GM19023 (cell line): ENCODE results near the gene SLC35G6.
"Not testable (repeated sequence)": the region's sequence is repeated elsewhere in the genome, so short reads cannot be mapped to it uniquely, and the experiment has no call there.

Source experiments
- ATAC-seq: cut with Tn5 transposase; IDR thresholded peaks from one replicate; pipeline ENCODE4 v1.9.1; 2021; ENCODE audit warnings: mild to moderate bottlenecking, moderate library complexity; ENCODE audit not compliant: unreplicated experiment

The SLC35G6 gene

DNA sequence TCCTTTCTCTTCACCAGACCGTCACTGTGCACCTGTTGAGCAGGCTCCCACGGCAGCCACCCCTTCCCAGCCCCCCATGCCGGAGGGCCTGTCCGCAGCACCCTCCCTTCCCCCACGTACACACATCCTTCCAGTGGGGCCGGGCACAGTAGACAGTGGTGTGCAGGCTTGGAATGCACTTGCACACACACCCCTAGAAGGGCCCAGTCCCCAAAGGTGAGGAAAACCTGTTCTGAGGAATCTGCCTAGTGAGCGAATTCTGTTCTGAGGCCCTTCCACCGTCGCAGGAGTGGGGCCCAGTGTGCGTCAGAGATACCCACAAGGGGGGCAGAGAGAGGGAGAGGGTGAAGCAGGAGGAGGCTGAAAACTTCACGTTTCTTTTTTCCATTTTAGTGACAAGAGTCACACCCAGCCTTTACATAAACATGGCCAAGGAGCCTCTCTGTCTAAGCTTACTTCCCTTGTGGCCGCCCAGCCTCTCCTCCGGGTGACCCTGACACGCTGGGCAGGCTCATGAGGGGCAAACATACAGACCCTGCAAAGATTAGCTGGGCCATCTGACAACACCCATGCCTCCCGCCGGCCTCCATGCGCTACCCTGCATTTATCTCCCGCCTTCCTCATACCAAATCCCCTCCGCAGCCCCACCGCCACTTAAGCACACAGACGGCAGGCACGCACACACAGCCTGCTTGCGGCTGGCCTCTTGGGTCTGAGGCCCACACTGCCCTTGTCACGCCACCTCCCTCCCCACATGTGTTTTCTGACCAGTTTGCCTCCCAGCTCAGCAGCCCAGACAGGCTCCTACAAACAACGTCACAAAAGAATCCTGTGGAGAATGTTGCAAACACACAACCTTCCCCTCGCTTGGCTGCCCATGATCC is 3.6 kb upstream of the SLC35G6 start:
- no peak for ATAC-seq

GRCh38 chr17:7478276-7479212 is 2.7 kb upstream of the SLC35G6 start:
- ATAC-seq, result no peak

DNA sequence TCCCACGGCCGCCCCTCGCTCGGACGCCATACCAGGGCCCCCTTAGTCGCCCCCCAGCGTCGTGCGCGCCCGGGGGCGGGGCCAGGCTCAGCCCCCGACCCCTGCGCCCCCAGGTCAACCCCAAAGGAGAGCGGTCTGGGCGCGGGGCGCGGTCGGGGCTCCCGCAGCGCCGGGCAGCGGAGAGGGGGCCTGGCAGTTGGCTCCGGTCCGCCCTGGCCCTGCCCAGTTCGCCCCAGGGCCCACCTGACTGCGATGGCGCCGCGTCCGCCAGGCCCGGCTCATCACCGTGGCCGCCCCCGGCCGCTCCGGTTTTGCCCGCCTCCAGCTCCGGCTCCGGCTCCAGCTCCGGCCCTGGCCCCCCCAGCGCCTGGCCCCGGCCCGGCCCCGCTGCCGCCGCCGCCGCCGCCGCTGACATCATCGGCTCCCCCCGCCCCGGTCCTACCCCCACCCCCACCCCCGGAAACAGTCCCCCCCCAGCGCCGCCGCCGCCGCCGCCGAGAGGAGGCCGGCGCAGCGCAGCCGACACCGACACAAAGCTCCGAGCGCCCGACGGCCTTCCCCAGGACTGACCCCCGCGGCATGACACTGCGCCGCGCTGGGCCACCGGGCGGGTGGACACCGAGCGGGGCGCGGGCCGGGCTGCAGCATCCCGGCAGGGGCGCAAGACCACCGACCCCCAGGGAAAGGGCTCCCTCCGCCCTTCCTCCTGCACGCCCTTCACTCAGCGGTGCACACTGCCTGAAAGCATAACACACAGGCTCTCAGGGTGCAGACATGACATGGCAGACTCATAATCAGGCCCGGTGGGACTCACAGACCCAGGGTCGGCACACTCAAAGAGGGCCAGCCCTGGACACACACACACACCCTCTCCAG is 1.8 kb upstream of the SLC35G6 start, which contains the start of gene ZBTB4:
Gene ZBTB4, minus strand, starts transcription at position 419 of the 876 bp plus-strand sequence. CDS start 12,830 bp downstream, outside the sequence.
- no peak for ATAC-seq

DNA sequence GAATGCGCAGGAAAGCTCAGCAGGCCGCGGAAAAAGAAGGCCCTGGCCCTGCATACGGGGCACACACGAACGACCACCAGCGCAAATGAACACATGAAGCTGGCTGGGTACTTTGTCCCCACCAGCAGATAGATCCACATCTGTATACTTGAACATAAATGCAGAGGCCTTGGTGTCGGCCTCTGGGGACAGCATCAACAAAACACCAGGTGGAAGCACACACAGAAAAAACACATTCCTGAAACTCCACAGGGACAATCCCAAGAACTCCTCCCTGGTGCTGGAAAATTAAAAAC is 1.2 kb upstream of the SLC35G6 start:
- ATAC-seq, result no peak

DNA sequence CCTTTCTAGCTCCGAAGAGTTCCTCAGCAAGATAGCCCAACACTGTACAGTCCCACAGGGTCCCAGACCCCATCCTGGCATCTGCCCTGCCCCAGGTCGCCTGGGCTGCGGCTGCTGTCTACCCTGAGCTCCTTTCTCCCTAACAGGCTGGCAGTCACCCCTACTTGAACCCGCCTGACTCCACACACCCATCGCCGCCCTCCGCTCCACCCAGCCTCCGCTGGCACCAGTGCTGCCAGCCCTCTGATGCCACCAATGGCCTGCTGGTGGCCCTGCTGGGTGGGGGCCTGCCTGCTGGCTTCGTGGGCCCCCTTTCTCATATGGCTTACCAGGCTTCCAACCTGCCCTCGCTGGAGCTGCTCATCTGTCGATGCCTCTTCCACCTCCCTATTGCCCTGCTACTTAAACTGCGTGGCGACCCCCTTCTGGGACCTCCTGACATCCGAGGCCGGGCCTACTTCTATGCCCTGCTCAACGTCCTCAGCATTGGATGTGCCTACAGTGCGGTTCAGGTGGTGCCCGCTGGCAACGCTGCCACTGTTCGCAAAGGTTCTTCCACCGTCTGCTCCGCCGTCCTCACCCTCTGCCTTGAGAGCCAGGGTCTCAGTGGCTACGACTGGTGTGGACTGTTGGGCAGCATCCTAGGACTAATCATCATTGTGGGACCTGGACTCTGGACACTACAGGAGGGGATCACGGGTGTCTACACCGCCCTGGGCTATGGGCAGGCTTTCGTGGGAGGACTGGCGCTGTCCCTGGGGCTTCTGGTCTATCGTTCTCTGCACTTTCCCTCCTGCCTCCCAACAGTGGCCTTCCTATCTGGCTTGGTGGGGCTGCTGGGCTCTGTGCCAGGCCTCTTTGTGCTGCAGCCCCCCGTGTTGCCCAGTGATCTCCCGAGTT is 846 bp downstream of the SLC35G6 start:
- ATAC-seq, result not testable (repeated sequence)

DNA sequence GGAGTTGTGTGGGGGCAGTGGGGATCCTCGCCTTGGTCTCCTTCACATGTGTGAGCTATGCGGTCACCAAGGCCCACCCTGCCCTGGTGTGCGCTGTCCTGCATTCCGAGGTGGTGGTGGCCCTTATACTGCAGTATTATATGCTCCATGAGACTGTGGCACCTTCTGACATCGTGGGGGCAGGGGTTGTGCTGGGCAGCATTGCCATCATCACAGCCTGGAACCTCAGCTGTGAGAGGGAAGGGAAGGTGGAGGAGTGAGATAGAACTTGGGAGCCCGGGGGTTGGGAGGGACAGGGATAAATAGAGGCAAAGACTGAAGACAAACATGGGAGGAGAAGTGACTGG is 1.5 kb downstream of the SLC35G6 start:
- not testable (repeated sequence) for ATAC-seq

- ATAC-seq, result peak; percentile 39
Measured at GRCh38 chr17:7483255-7484066, 2.2 kb downstream of the SLC35G6 start.

GRCh38 chr17:7484067-7484918 is 3.0 kb downstream of the SLC35G6 start, which contains the start of gene POLR2A:
Gene POLR2A (plus strand): TSS chr17:7484366.
- ATAC-seq, result peak; percentile 60

DNA sequence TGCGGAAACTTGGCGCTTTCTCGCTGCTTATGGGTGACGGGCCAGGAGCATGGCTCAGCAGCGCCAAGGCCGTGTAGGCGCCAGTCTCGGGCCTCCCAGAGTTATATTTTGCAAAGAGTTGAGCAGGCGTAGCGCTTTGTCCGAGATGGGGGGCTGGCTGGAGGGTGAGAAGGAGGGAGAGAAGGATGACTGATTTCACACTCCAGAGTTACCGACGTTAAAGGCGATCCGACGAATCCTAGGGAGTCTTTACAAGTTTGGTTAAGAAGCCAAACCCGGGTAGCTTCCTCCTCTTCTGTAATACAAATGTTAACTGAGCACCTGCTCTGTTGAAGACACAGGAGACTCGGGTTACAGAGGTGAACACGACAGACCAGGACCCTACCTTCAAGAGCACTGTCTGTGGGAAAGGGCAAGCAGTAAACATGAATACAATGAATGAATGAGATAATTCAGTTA is 3.7 kb downstream of the SLC35G6 start:
- no peak for ATAC-seq

GRCh38 chr17:7486181-7486580 is 4.9 kb downstream of the SLC35G6 start:
- no peak for ATAC-seq

DNA sequence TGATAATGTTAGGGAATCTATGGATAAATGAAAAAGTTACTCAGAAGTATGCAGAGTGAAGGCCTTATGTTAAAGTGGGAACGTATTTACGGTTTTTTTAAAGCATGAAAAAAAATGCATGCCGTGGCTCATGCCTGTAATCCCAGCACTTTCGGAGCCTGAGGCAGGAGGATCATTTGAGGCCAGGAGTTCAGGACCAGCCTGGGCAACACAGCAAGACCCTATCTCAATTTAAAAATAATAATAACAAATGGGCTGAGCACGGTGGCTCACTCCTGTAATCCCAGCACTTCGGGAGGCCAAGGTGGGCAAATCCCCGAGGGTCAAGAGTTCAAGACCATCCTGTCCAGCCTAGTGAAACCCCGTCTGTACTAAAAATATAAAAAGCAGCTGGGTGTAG is 8.9 kb downstream of the SLC35G6 start:
- no peak for ATAC-seq

DNA sequence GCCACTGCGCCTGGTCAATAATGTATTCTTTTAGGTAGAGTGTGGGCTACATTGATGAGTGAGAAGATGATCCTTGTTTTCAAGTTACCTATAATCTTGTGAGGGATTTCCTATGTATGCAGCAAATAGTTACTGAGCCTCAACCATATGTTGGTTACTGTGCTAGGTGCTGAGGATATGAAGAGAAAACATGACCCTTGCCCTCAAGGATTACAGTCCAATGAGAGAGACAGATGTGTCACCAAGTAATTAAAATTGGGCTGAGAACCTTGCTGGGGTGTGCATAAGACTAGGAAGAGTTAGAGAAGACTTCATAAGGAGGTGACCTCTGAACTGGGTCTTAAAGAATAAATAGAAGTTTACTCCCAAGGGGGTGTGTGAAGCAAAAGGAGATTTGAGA is 10.3 kb downstream of the SLC35G6 start:
- ATAC-seq, result no peak

GRCh38 chr17:7493941-7494340 is 12.7 kb downstream of the SLC35G6 start:
- ATAC-seq, result no peak

DNA sequence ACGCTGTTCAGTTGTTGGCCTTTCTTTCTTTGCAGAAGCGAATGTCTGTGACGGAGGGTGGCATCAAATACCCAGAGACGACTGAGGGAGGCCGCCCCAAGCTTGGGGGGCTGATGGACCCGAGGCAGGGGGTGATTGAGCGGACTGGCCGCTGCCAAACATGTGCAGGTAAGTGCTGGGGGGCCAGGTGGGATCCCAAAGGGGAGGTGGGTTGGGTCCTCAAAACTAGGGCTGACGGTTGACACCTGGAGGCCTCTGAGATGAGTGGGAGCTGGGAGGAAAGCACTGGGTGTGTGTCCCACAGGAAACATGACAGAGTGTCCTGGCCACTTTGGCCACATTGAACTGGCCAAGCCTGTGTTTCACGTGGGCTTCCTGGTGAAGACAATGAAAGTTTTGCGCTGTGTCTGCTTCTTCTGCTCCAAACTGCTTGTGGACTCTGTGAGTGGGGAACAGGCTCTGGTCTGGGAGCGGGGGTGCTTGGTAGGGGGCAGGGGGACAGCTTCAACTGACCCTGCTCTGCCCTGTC is 14.7 kb downstream of the SLC35G6 start:
- no peak for ATAC-seq

GRCh38 chr17:7496470-7497183 is 15.4 kb downstream of the SLC35G6 start:
- no peak for ATAC-seq

DNA sequence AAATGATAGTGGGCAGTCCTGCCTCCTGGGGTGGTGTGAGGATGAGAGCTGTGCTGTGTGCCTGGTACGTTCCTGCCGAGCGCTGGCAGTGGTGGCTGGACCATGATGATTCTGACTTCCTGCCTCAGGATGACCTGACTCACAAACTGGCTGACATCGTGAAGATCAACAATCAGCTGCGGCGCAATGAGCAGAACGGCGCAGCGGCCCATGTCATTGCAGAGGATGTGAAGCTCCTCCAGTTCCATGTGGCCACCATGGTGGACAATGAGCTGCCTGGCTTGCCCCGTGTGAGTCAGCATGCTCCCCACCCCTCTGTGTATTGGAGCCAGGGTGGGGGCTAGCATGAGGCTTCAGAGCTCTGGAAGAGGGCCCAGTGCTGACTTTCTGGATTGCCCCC is 16.0 kb downstream of the SLC35G6 start:
- no peak for ATAC-seq

- no peak for ATAC-seq
Measured at GRCh38 chr17:7497636-7498035, 16.4 kb downstream of the SLC35G6 start.
